Thymus (tissue), 11 donors: Measurements from ENCODE around the gene TTC21B. TPM values are rescaled to one million over a fixed set of nuclear protein-coding genes. Genes with fewer than 3 reads are reported as not detected.

ENCODE experiments used
- DNase-seq, 9 donors: peaks; one replicate each; pipeline ENCODE4 v3.0.0-alpha.2; 2013; ENCODE audit warnings: low spot score in 9 of 9, low read depth in 6 of 9, missing footprints in 1 of 9
- H3K27ac ChIP-seq, 2 donors: one replicate each; pipeline ENCODE4 v1.5.1; 2013; ENCODE audit warnings: control low read depth in 1 of 2, low read depth in 1 of 2, low read length in 1 of 2, mild to moderate bottlenecking in 1 of 2, moderate library complexity in 1 of 2
- H3K27me3 ChIP-seq, 2 donors: one replicate each; pipeline ENCODE4 v1.5.1; 2013; ENCODE audit warnings: low read length in 1 of 2; ENCODE audit not compliant: control insufficient read depth in 2 of 2, insufficient read depth in 1 of 2
- H3K36me3 ChIP-seq, 2 donors: one replicate each; pipeline ENCODE4 v1.5.1; 2013; ENCODE audit warnings: low read length in 1 of 2, mild to moderate bottlenecking in 1 of 2, moderate library complexity in 1 of 2; ENCODE audit not compliant: control insufficient read depth in 2 of 2, insufficient read depth in 2 of 2
- H3K4me1 ChIP-seq, 2 donors: one replicate each; pipeline ENCODE4 v1.5.1; 2013; ENCODE audit warnings: low read length in 2 of 2; ENCODE audit not compliant: control insufficient read depth in 2 of 2, insufficient read depth in 2 of 2
- H3K4me3 ChIP-seq, 2 donors: one replicate each; pipeline ENCODE4 v1.5.1; 2013; ENCODE audit warnings: low read length in 2 of 2, control low read depth in 1 of 2, mild to moderate bottlenecking in 1 of 2
- H3K9me3 ChIP-seq, 2 donors: one replicate each; pipeline ENCODE4 v1.5.1; 2013; ENCODE audit warnings: low read length in 1 of 2, mild to moderate bottlenecking in 1 of 2; ENCODE audit not compliant: control insufficient read depth in 2 of 2, insufficient read depth in 1 of 2
- WGBS: extraction: QIAGEN DNeasy Blood & Tissue Kit; methylation state at CpG from one replicate; pipeline ENCODE4 v1.1.7; 2013; 5-methylcytosine and 5-hydroxymethylcytosine counted together
- polyA plus RNA-seq: library from polyadenylated mRNA; stranded (reverse); fragments of 200-250 nt; gene quantifications from one replicate; pipeline ENCODE4 v1.2.3, GENCODE V29; 2013
- total RNA-seq: library from RNA; stranded (reverse); fragments of 120-200 nt; gene quantifications from one replicate; pipeline ENCODE4 v1.2.4, GENCODE V29; 2013
- donor health status: healthy.

The TTC21B gene
- total and polyA plus RNA-seq, 2 donors: 10.3 to 19.5 TPM

DNA sequence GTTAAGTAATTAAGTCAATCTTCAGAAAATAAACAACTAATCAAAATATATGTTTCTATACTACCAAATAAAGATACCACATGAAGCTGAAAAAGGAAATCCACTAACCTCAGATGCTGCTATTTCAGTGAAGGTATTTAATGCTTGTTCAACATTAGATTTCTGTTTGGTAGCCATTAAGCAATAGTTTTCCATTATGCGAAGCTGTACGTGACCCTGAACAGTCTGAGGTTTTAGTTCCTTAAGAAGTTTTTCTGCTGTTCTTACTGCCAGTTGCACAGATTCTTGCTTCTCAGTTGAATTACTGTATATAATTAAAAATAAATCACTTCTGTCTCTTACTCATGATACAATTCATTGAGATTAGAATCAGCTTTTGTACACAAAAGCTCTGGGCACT, 65.4 kb downstream of the TTC21B start:
- no peak overlapping the region for H3K4me3 ChIP-seq
- H3K27ac ChIP-seq: no peak overlapping the region
- H3K4me1 ChIP-seq: peaks cover 0 to 3% of the 10 kb centered on the region in 2 donors
- WGBS: 100% methylated on average over 2 of the region's 2 CpGs
- H3K36me3 ChIP-seq: peaks cover 0 to 47% of the 10 kb centered on the region in 2 donors
- H3K9me3 ChIP-seq: no peaks in the 10 kb centered on the region
- H3K27me3 ChIP-seq: no peaks in the 10 kb centered on the region
- no peak for DNase-seq

DNA sequence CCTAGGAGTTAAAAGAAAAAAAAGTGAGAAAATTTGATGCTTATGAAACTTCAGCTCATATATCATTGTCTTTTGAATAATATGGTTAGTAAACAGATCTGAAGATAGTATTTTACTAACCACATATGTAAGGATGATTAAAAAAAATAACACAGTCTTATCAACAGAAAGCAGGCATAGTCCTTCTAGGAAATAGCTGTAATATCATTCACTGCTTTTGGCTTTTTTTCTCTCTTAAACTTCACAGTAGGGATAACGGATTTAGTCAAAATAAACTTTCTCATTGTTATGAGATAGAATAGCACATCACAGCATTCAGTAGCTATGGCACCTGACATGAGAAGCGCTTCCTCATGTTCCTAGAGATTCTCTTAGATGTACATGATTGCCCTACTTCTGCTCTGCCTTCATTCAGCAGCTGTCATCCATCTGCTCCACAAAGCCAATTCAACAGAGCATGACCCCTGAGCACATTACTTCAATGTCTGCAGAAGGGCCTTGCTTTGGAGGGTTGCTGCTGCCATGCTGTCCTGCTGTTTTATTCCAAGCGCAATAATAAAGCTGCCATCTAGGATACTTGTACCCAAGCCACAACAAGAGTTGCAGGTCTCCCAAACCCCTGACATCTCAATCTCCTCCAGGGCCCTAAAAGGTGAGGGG, 67.0 kb downstream of the TTC21B start:
- DNase-seq: peak in 4 of 9 donors; percentile 12 to 44 (median 26)
- WGBS: 93% methylated on average over 3 of the region's 3 CpGs
- no peaks in the 10 kb centered on the region for H3K9me3 ChIP-seq
- H3K27ac ChIP-seq: no peak overlapping the region
- H3K4me3 ChIP-seq: no peak overlapping the region
- peaks cover 0 to 56% of the 10 kb centered on the region in 2 donors for H3K36me3 ChIP-seq
- H3K4me1 ChIP-seq: peaks cover 0 to 3% of the 10 kb centered on the region in 2 donors
- H3K27me3 ChIP-seq: no peaks in the 10 kb centered on the region

DNA sequence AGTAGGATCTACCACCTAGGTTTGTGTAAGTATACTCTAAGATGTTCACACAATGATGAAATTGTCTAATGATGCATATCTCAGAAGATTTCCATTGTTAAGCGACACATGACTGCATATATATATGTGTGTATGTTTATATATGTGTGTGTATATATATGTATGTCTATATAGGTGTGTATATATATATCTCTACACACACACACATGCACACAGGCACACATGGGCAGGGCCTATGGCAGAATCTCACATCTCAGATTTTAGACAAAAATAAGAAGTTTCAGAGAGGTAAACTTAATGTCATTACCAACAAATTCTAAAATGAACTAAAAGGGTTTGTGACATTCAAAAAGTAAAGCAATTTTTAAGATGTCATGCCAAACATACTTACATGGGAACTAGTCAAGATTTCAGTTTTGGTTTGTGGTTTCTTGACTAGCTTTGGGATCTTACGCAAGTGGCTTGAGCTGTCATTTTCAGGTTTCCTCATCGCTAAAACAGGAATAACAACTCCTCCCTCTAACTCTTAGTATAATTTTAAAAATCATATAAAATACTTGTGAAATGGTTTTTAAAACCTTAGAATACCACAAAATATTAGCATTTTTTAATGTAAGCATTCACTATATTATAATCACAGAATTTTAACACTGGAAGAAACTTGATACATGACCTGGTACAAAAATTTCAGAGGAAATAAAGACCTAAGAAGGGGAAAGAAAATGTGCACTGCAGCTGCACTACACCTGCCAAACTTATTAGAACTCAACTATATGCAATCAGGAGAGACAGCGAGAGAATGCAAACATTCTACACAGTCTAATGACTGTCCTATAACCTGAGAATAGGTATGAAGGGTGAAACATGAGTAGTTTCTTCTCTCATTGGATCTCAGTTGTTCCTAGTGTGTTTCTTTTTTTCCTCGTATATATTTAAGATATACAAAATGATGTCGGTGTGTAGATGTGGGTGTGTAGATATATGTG, 75.7 kb downstream of the TTC21B start:
- H3K36me3 ChIP-seq: peaks cover 3 to 28% of the 10 kb centered on the region in 2 donors
- peak in 1 of 9 donors; percentile 31 for DNase-seq

DNA sequence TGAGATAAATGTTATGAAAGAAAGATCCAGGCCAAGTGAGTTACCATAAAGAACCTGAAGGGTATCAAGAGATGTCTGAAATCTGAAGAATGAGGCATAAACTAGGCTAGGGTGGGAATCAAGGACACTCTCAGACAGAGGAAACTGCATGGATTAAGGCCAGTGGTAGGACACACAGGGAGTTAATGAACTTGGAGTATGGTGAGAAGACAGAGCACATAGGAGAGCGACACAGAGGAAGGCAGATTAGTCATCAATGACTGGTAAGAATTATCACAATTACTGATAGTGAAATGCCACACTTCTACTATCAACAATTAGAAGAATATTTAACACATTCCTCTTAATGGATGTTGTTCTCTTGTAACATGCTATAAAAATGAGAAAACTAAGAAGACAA, 76.9 kb downstream of the TTC21B start:
- no peak overlapping the region for H3K27ac ChIP-seq
- no peaks in the 10 kb centered on the region for H3K4me1 ChIP-seq
- WGBS: 94% methylated on average over 1 of the region's 1 CpG
- no peak for DNase-seq
- no peak overlapping the region for H3K4me3 ChIP-seq
- no peaks in the 10 kb centered on the region for H3K27me3 ChIP-seq
- no peaks in the 10 kb centered on the region for H3K9me3 ChIP-seq
- H3K36me3 ChIP-seq: peaks cover 3 to 19% of the 10 kb centered on the region in 2 donors

More for the DNA sequence above, 75.7 kb downstream of the TTC21B start:
- no peaks in the 10 kb centered on the region for H3K9me3 ChIP-seq
- 82% methylated on average over 6 of the region's 6 CpGs for WGBS
- no peaks in the 10 kb centered on the region for H3K27me3 ChIP-seq
- no peaks in the 10 kb centered on the region for H3K4me1 ChIP-seq
- H3K27ac ChIP-seq: no peak overlapping the region
- H3K4me3 ChIP-seq: no peak overlapping the region

DNA sequence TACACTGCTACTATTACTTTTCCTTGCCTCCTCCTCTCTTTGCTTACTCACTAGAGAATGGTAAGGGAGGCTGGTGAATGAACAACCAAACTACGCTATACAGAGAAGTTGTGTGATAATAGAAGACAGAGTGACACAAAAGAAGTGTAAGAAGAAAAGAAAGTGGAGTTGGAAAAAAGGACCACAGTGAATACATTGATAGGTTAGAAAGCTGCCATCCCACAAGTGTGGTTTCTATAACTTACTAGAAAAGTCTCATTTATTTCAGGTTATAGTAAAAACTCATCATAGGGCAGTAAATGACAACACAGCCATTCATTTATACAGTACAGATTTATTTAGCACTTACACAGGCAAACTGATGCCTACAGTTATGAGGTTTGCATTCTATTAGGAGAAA, 77.3 kb downstream of the TTC21B start:
- Histone ChIP-seq H3K36me3 (peaks cover 3 to 19% of the 10 kb centered on the region in 2 donors), H3K27ac (no peak overlapping the region), H3K9me3 (no peaks in the 10 kb centered on the region), H3K4me3 (no peak overlapping the region), H3K27me3 (no peaks in the 10 kb centered on the region), H3K4me1 (no peaks in the 10 kb centered on the region)
- no peak for DNase-seq
- 100% methylated on average over 1 of the region's 1 CpG for WGBS

DNA sequence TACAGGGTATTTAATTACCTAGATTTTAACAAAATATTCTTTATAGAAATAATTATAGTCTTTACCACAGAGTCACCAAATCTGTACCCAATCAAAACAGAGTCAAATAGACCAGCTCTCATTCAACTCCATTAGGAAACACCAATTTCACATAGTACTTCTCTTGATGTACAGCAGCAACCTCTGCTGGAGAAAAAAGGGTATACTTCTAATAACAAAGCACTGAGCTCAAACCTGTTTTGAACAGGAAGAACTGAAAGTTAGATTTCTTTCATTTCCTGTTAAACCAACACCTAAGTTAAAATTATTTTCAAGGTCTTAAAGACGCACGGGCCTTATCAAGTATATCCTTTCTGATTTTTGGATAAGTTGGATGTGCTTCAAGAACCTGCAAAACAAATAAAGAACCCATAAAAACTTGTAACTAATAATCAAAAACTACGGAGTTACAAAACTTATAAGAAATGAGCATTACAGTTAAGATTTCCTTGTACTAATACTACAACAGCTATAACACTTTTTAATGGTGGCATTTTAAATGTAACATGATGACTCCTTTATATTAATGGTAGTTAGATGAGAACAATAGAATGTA, 79.0 kb downstream of the TTC21B start:
- Histone ChIP-seq H3K27ac (no peak overlapping the region), H3K9me3 (no peaks in the 10 kb centered on the region), H3K4me3 (no peak overlapping the region), H3K27me3 (no peaks in the 10 kb centered on the region), H3K36me3 (peaks cover 4 to 11% of the 10 kb centered on the region in 2 donors), H3K4me1 (no peaks in the 10 kb centered on the region)
- 40% methylated on average over 3 of the region's 3 CpGs for WGBS
- DNase-seq: peak; percentile 16 to 80 (median 37)

DNA sequence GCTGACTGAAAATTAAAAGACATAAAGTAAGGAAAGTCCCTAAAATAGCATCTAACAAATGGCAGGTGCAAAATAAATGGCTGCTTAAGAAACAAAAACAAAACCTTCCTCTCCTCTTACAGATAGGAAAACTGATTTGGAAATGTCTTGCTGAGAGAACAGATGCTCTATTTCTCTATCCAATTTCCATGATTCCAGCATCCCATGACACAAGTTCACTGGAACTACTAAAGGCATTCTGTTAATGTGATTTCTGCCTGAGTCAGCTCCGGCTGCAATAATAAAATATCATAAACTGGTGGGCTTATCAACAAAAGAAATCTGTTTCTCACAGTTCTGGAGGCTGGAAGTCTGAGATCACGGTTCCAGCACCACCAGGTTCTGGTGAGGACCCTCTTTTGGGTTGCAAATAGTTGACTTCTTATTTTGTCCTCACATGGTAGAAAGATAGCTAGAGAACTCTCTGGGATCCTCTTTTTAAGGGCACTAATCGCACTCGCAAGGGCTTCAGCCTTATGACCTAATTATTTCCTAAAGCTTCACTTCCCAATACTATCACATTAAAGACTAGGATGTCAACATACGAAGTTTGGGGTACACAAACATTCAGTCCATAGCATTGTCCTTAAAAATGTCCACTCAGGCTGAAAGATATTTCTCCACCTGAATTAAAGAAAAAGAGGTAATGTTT, 81.3 kb downstream of the TTC21B start:
- Histone ChIP-seq H3K4me3 (no peak overlapping the region), H3K27me3 (no peaks in the 10 kb centered on the region), H3K36me3 (peaks cover 4 to 8% of the 10 kb centered on the region in 2 donors), H3K4me1 (no peaks in the 10 kb centered on the region), H3K27ac (no peak overlapping the region), H3K9me3 (no peaks in the 10 kb centered on the region)
- over 99% methylated on average over 5 of the region's 5 CpGs for WGBS
- no peak for DNase-seq

DNA sequence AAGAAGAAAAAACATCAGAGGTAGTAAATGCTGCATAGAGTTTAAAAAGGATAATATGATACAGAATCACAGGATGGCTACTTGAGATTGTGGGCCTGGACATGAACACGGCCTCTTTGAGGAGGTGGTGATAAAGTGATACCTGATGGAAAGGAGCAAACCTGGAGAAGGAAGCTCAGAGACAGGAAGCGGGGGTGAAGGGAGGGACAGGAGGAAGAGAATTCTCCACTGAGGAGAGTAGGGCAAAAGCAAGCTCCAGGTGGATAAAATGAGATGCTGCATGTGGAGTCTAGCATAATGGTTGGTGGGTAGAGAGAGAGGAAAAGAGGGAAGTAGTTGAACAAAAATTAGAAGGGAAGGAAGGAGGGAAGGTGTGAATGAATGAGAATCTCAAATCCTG, 82.6 kb downstream of the TTC21B start:
- no peaks in the 10 kb centered on the region for H3K27me3 ChIP-seq
- no peak overlapping the region for H3K27ac ChIP-seq
- no peak overlapping the region for H3K4me3 ChIP-seq
- H3K36me3 ChIP-seq: peaks cover 4 to 8% of the 10 kb centered on the region in 2 donors
- 95% methylated on average over 2 of the region's 2 CpGs for WGBS
- H3K4me1 ChIP-seq: no peaks in the 10 kb centered on the region
- DNase-seq: no peak
- H3K9me3 ChIP-seq: no peaks in the 10 kb centered on the region
